HG03108 (cell line): ENCODE data around the gene GALNT4.
A peak's percentile ranks its signal among the peaks of the same experiment; 100 is the strongest.

ENCODE experiments used
- ATAC-seq: cut with Tn5 transposase; IDR thresholded peaks from one replicate; pipeline ENCODE4 v1.9.1; 2021; ENCODE audit warnings: moderate library complexity; ENCODE audit not compliant: unreplicated experiment

The GALNT4 gene

GRCh38 chr12:89537389-89537788, 12.8 kb upstream of the GALNT4 start:
- no peak for ATAC-seq

DNA sequence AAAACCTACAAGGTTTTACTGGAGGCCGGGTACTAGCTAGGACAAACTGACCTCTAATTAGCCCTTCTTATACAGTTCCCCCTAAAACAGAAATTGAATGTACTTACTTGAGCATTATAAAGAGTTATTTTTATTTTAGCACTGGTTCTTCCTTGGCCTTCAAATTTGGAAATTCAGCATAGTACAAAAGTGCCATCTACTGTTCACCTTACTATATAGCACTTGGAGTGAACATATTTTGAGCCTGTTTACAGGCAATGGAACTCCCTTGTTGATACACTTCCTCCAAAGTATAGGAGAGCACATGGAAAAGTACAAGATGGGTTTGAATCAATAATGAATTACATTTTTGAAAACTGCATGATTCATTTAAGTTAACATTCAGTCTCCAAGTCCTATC, 5.1 kb upstream of the GALNT4 start:
- no peak for ATAC-seq

GRCh38 chr12:89528434-89528833, 3.8 kb upstream of the GALNT4 start:
- ATAC-seq = no peak

DNA sequence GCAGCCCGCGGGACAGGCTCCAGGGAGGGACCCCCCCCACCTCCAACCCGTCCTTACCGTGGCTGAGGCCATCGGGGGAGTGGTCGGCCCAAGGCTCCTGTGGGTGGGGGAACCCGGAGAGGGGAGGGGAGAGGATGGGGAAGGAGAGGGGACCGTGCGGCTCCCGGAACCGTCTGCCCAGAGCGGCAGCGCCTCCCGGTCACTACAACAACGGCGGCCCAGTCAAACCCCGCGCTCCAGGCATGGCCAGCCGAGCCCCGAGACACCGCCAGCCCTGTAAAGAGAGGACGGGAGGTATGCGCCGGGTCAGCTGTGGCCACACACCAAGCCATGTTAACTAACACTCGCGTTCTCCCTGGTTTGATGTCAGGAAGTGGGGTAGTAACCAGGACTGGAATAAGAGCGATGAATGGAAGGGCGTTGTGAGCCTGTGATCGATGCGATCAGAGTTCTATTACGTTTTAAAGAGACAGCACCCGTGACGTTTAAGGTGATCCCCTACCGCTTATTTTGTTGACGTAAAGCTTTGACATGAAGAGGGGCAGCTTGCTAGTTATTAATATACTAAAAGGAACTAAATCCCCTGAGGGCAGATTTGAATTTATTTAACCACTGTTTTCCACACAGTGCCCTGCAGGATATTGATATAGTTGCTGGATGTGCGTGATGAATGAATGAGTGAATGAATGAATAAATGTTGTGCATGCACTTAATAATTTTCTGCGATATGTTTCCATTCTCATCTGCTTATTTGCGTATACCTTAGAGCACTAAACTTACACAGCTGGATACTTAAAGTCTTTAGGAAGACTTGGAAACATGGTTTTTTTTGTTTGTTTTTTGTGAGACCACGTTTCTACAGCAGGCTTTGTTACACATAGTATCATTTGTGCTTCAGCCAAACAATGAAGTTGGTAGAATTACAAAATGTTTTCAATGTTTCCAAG, 1.5 kb upstream of the GALNT4 start, which contains the start of gene POC1B:
Gene POC1B (minus strand): TSS at position 224 of the 947 bp plus-strand sequence. CDS start 152 bp downstream, at position 72.
- ATAC-seq = peak; percentile 65

- ATAC-seq = peak; percentile 22
Observed at GRCh38 chr12:89525305-89525823, 768 bp upstream of the GALNT4 start.

DNA sequence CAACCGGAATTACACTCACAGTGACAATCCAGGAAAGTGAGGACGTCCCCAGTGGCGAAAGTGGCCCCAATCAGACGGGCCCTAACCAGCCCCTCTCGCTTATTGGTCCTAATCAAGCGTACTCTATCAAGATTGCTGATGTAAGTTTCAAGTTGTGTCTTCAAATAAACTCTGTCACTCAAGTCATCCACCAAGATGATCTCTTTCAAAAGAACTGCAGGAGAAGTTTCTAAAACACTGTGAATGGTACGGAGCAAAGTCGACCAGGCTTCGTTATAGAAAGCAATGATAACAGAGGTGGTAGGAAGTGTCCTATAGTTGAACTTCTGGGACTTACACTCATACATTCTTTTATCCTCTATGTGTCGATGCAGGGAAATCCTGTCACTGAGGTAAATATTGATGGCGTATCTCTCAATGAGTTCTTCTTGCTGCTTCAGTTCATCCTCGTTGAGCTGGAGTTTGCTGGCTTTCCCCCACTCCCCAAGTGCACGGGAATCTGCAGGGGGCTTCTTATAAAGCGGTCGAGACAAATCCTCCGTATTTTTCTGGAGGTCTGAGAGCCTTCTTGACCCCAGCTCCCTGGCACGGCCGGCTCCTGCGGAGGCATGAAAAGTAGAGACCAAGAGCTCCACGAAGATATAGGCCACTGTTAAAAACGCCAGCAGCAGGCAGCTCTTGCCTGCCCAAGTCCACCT, 604 bp downstream of the GALNT4 start:
- no peak for ATAC-seq

- no peak for ATAC-seq
Observed at GRCh38 chr12:89523393-89523792, 1.2 kb downstream of the GALNT4 start.

- ATAC-seq = no peak
Observed at GRCh38 chr12:89521364-89522223, 3.0 kb downstream of the GALNT4 start.

DNA sequence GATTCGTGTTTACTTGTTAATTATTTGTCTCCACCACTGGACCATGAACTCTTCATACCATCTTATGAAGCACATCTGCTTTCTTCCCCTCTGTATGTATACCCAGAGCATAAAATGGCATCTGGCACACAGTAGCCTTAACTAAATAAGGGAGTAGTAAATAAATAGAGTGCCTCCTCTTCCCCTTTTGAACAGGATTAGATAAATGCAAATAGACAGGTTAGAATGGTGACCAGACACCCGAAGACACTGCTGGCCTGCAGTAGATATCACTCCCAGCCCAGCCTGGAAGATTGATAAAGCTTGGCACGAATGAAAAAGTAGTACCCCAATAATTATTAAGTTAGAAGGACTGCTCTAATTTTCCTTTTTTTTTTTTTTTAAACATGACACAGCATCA, 6.9 kb downstream of the GALNT4 start:
- ATAC-seq = no peak

- ATAC-seq = no peak
Observed at GRCh38 chr12:89516633-89517032, 8.0 kb downstream of the GALNT4 start.

- ATAC-seq = peak; percentile 87
Observed at GRCh38 chr12:89514751-89515150, 9.8 kb downstream of the GALNT4 start.

GRCh38 chr12:89513544-89513943, 11.1 kb downstream of the GALNT4 start:
- ATAC-seq = no peak

GRCh38 chr12:89507015-89507824, 17.4 kb downstream of the GALNT4 start:
- no peak for ATAC-seq

DNA sequence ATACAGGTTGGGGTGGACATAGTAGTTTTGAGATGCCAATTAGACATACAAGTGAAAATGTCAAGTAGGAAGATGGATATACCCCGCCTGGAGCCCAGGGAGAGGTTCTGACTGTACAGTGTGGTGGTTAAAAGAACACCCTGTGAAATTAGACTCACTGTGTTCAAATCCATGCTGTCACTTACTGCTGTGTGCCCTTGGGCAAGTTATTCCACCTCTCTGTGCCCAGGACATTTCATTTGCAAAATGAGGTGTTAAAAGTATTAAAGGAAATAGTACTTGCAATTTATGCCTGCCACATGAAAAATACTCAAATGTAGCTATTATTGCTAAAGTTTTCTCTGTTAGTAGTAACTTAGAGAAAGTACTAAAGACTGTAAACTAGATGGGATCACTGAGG, 18.5 kb downstream of the GALNT4 start:
- no peak for ATAC-seq

DNA sequence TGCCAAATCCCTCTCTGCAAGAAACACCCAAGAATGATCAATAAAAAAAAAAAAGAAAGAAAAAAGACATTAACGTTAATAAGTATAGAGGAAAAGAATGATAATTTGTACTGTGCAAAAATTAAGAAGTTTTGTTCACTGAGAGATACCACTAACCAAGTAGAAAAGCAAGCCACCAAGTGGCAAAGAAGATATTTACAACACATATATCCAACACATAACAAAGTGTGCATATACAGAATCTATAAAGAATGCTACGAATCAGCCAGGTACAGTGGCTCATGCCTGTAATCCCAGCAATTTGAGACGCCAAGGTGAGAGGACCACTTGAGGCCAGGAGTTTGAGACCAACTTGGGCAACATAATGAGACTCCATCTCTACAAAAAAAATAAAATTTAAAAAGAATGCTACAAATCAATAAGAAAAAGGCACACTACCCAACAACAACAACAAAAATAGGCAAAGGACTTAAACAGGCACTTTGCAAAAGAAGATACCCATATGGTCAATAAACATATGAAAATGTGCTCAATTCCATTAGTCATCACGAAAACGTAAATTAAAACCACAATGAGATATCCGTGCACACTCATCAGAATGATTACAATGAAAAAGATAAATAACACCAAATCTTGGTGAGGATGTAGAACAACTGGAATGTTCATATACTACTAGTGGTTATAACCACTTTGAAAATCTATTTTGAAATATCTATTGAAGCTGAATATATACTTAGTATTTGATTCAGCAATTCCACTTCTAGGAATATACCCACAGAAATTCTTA, 19.8 kb downstream of the GALNT4 start:
- ATAC-seq = no peak

DNA sequence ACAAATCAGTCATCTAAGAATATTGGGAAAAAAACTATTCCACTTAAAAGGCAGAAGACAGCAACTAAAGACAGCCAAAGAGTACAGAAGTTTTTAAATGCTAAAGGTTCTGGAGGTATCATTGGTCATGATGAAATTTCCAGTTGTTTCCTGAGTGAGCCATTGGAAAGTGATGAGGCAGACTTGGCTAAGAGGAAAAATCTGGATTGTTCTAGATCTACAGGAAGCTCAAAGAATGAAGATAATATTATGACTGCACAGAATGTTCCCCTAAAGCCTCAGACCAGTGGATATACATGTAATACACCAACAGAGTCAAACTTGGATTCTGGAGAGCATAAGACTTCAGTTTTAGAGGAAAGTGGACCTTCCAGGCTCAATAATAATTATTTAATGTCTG, 22.8 kb downstream of the GALNT4 start:
- no peak for ATAC-seq

GRCh38 chr12:89499857-89500256, 24.7 kb downstream of the GALNT4 start:
- ATAC-seq = no peak

DNA sequence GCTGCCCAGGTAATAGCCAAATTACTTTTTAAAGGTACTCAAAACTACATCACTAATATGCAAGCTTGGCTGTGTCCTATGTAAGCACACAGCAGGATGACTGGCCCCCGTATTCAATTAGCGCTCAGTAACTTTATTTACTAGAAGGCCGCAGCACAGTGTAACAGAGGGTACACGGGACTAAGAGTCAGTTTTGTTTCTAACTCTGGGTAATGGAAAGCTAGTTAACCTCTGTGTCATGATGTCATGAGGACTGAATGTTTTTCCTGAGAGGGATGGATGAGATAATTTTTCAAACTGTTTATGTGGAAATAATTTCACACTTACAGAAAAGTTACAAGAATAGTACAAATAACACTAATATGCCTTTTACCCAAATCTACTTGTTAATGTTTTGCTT, 27.1 kb downstream of the GALNT4 start:
- ATAC-seq = no peak

- ATAC-seq = no peak
Observed at GRCh38 chr12:89497005-89497404, 27.6 kb downstream of the GALNT4 start.
